Choroid plexus epithelial cell (primary cell): ENCODE data around the gene ZFY.
A peak's percentile ranks its signal among the peaks of the same experiment; 100 is the strongest.

Experiments used
- DNase-seq: peaks from one replicate; pipeline ENCODE4 v3.0.0-alpha.2; 2010; ENCODE audit warnings: low read depth
- H3K4me3 ChIP-seq: 2 replicates; pipeline ENCODE4 v1.5.1; 2011; ENCODE audit warnings: low read depth, mild to moderate bottlenecking, control low read depth, low read length, moderate library complexity
- TF ChIP-seq, protein P1 (sequence below): conservative IDR thresholded peaks from 2 replicates; pipeline ENCODE4 v1.5.1; 2011; ENCODE audit warnings: low read depth, mild to moderate bottlenecking, control low read depth, inconsistent platforms, low read length, moderate library complexity

Gene ZFY

GRCh38 chrY:2934861-2935715, at the start of gene ZFY:
TSS of gene ZFY (plus strand) at chrY:2935381. CDS start at chrY:2953937, 18,556 bp downstream.
- H3K4me3 ChIP-seq: peak within 1 kb of the TSS; percentile 75
- TF ChIP-seq, protein P1, sequence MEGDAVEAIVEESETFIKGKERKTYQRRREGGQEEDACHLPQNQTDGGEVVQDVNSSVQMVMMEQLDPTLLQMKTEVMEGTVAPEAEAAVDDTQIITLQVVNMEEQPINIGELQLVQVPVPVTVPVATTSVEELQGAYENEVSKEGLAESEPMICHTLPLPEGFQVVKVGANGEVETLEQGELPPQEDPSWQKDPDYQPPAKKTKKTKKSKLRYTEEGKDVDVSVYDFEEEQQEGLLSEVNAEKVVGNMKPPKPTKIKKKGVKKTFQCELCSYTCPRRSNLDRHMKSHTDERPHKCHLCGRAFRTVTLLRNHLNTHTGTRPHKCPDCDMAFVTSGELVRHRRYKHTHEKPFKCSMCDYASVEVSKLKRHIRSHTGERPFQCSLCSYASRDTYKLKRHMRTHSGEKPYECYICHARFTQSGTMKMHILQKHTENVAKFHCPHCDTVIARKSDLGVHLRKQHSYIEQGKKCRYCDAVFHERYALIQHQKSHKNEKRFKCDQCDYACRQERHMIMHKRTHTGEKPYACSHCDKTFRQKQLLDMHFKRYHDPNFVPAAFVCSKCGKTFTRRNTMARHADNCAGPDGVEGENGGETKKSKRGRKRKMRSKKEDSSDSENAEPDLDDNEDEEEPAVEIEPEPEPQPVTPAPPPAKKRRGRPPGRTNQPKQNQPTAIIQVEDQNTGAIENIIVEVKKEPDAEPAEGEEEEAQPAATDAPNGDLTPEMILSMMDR: no peak
- DNase-seq: peak; percentile 55

DNA sequence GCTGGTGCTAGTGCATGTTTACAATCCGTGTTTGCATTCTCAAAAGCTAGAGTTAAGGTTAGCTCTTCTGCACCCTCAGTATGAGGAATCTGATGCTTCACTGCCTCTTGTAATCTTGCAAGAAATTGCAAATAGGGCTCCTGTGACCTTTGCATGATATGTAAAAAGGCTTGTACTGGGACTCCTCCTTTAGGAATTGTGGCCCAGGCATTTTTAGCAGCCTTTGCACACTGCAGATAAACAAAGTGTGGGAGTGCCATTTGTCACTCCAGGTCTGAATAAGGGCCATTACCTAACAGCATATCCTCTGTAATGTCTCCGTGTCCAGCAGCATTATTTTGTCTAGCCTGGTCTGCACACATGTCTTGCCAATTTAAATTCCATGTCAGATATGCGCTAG, 49.3 kb upstream of the ZFY start:
- TF ChIP-seq, protein P1: no peak
- DNase-seq: no peak

GRCh38 chrY:2887386-2887785, 47.8 kb upstream of the ZFY start:
- DNase-seq: peak; percentile 71
- H3K4me3 ChIP-seq: no peak overlapping the region
- TF ChIP-seq, protein P1: no peak

More for the DNA sequence above, 49.3 kb upstream of the ZFY start:
- no peak overlapping the region for H3K4me3 ChIP-seq

DNA sequence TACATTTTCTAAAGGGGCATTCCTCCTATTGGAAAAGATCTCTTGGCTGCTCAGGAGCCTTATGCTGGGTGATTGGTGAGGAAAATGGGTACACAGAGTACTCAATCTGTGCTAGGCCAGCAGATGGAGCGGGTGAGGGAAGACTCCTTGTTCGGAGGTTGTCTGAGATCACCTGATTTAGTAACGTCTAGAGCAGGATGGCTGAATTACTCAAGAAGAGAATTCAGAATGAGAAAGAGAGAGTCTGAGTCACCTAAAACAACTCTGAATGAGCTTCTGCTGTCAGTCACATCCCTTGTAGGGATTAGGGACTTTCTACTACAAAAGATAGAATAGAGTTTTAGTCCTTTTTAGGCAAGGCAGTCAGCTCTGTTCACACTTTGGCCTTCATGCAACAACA, 47.2 kb upstream of the ZFY start:
- no peak overlapping the region for H3K4me3 ChIP-seq
- TF ChIP-seq, protein P1: peak; percentile 35
- DNase-seq: peak; percentile 73

GRCh38 chrY:2893471-2893870, 41.7 kb upstream of the ZFY start:
- TF ChIP-seq, protein P1: no peak
- DNase-seq: no peak
- no peak overlapping the region for H3K4me3 ChIP-seq

DNA sequence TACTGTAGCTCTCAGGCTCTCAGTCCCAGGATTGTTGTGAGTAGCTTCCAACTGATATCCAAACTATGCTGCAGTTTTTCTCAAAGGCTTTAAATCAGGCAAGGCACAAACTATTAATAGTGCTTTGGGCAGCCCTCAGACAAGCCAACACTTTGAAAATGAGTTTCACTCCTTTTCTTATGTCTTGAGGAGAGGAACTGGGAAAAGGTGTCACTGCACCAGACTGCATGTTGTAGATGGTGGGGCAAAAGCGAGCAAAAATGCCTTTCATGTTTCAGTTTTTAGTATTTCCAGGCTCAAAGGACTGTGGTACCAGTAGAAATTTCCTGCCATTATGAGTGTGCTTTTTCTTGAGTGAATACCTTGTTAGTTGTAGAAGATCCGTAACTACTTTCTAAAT, 39.1 kb upstream of the ZFY start:
- TF ChIP-seq, protein P1: no peak
- no peak overlapping the region for H3K4me3 ChIP-seq
- no peak for DNase-seq

- TF ChIP-seq, protein P1: no peak
- peak; percentile 74 for DNase-seq
- no peak overlapping the region for H3K4me3 ChIP-seq
Observed at GRCh38 chrY:2907356-2907755, 27.8 kb upstream of the ZFY start.
